ENCODE measurements around the gene ACTL6B. TPM values are rescaled to one million over a fixed set of nuclear protein-coding genes. Genes with fewer than 3 reads are reported as not detected.

The ACTL6B gene
- total and polyA plus RNA-seq, 9 of the 15 experiments (the other 6 are each of a cell fraction or from before 2014, with no cell fraction given): not detected

GRCh38 chr7:100668069-100668449 lies 11.8 kb upstream of the ACTL6B start:
- intact Hi-C loops (cut with micrococcal nuclease) (no loop called here), in situ Hi-C loops (cut with MboI) (no loop called here)
- Histone ChIP-seq H3K9ac (ENCODE audit: insufficient read depth in 1 of 2, low read depth in 2 of 2, low read length in 2 of 2) (no peak overlapping the region), H3K4me1 (replicated peaks in 1 of 2; ENCODE audit: control insufficient read depth in 2 of 2, insufficient read depth in 2 of 2, low read length in 2 of 2) (peaks cover 0 to 7% of the 10 kb centered on the region in 2 experiments; a peak in 2 of 5 replicates), H2AFZ (ENCODE audit: low read depth, low read length) (no peak overlapping the region), H3K4me2 (ENCODE audit: insufficient read depth, low read length) (no peak overlapping the region), H3K79me2 (ENCODE audit: control insufficient read depth, insufficient read depth, low read length) (no peaks in the 10 kb centered on the region), H3K9me1 (ENCODE audit: control insufficient read depth, insufficient read depth, low read length) (no peaks in the 10 kb centered on the region), H3K36me3 (ENCODE audit: control insufficient read depth, insufficient read depth, low read length) (no peaks in the 10 kb centered on the region), H3K27ac (ENCODE audit: extremely low read depth, low read depth, low read length) (no peak overlapping the region), H3K4me3 (no peak overlapping the region), H4K20me1 (replicated peaks; ENCODE audit: control insufficient read depth, insufficient read depth, low read length) (no peaks in the 10 kb centered on the region), H3K27me3 (ENCODE audit: control insufficient read depth in 2 of 2, insufficient read depth in 2 of 2, low read length in 2 of 2) (peaks cover 0 to 6% of the 10 kb centered on the region in 2 experiments; a peak in 1 of 5 replicates), H3K9me3 (replicated peaks; ENCODE audit: control insufficient read depth, insufficient read depth, low read depth, low read length) (no peaks in the 10 kb centered on the region)
- FAIRE-seq: no peak
- POLR2A ChIA-PET: interaction anchor here (1.3 kb wide), 1 partner anchor 23 kb away, joined by 4 read pairs; no protein-coding TSS in a partner anchor
- WGBS (ENCODE audit: insufficient coverage, low coverage, missing lambda C conversion rate): 52% methylated on average over 2 of the region's 2 CpGs
- no TSS peak for BruUV-seq (replicated peaks)
- CTCF ChIA-PET (ENCODE audit: low intra/inter-chr PET ratio): no interaction called here
- no peak for ATAC-seq
- no peak for TF ChIP-seq ZNF212 (CRISPR knock-in tag; IDR thresholded peaks at IDR 0.05)
- TF ChIP-seq MEIS2 (IDR thresholded peaks at IDR 0.05; ENCODE audit: partially characterized antibody): no peak
- TF ChIP-seq ESRRA (IDR thresholded peaks at IDR 0.05; ENCODE audit: borderline replicate concordance, low read depth): no peak
- peak; percentile 83 for TF ChIP-seq ZNF146 (CRISPR knock-in tag; IDR thresholded peaks at IDR 0.05; ENCODE audit: unreplicated experiment)
- 0 out of 2 replicates have a peak, but pooled peaks have one; percentile 8 for TF ChIP-seq ATF7 (IDR thresholded peaks at IDR 0.05)
- DNase-seq (ENCODE audit: extremely low read depth in 1 of 4, low spot score in 3 of 4): no peak

GRCh38 chr7:100667331-100668068 lies 11.3 kb upstream of the ACTL6B start:
- H3K9me1 ChIP-seq (ENCODE audit: control insufficient read depth, insufficient read depth, low read length): no peaks in the 10 kb centered on the region
- ChIA-PET POLR2A (interaction anchor here (0.6 to 1.3 kb wide), 2 partner anchors 12 to 23 kb away, joined by 3 to 4 read pairs; partner anchors contain the start of gene ACTL6B), CTCF (ENCODE audit: low intra/inter-chr PET ratio) (no interaction called here)
- H3K9ac ChIP-seq (ENCODE audit: insufficient read depth in 1 of 2, low read depth in 2 of 2, low read length in 2 of 2): no peak overlapping the region
- DNase-seq (ENCODE audit: extremely low read depth in 1 of 4, low spot score in 3 of 4) (no peak), ATAC-seq (peak; percentile 31), FAIRE-seq (peak; percentile 32)
- peaks cover 0 to 3% of the 10 kb centered on the region in 2 experiments; a peak in 2 of 5 replicates for H3K4me1 ChIP-seq (replicated peaks in 1 of 2; ENCODE audit: control insufficient read depth in 2 of 2, insufficient read depth in 2 of 2, low read length in 2 of 2)
- no peak overlapping the region for H3K4me3 ChIP-seq
- no peaks in the 10 kb centered on the region for H3K36me3 ChIP-seq (ENCODE audit: control insufficient read depth, insufficient read depth, low read length)
- intact Hi-C loops (cut with micrococcal nuclease): no loop called here
- H2AFZ ChIP-seq (ENCODE audit: low read depth, low read length): 0 out of 2 replicates have a peak overlapping the region, but pooled peaks have one; percentile 38
- no peaks in the 10 kb centered on the region for H4K20me1 ChIP-seq (replicated peaks; ENCODE audit: control insufficient read depth, insufficient read depth, low read length)
- no peak overlapping the region for H3K27ac ChIP-seq (ENCODE audit: extremely low read depth, low read depth, low read length)
- H3K4me2 ChIP-seq (ENCODE audit: insufficient read depth, low read length): no peak overlapping the region
- WGBS (ENCODE audit: insufficient coverage, low coverage, missing lambda C conversion rate): 22% methylated on average over 16 of the region's 16 CpGs
- BruUV-seq (replicated peaks): no TSS peak
- no peaks in the 10 kb centered on the region for H3K79me2 ChIP-seq (ENCODE audit: control insufficient read depth, insufficient read depth, low read length)
- H3K27me3 ChIP-seq (ENCODE audit: control insufficient read depth in 2 of 2, insufficient read depth in 2 of 2, low read length in 2 of 2): peaks cover 0 to 6% of the 10 kb centered on the region in 2 experiments; a peak in 1 of 5 replicates
- in situ Hi-C loops (cut with MboI): no loop called here
- H3K9me3 ChIP-seq (replicated peaks; ENCODE audit: control insufficient read depth, insufficient read depth, low read depth, low read length): no peaks in the 10 kb centered on the region
- TF ChIP-seq ATF3 (IDR thresholded peaks at IDR 0.05): peak; percentile 92
- 0 out of 2 replicates have a peak, but pooled peaks have one; percentile 40 for TF ChIP-seq ATF3 (CRISPR knock-in tag; conservative IDR thresholded peaks at IDR 0.05)
- no peak for TF ChIP-seq TRIM25 (IDR thresholded peaks at IDR 0.05; ENCODE audit: borderline replicate concordance)
- no peak for TF ChIP-seq C11orf30 (IDR thresholded peaks at IDR 0.05; ENCODE audit: low read depth)
- TF ChIP-seq SIX5 (IDR thresholded peaks at IDR 0.05; ENCODE audit: borderline replicate concordance in 1 of 2, insufficient read depth in 1 of 2, low read depth in 1 of 2, low read length in 2 of 2): peak in 1 of 2 experiments; percentile 3; a peak in 1 of 4 replicates
- peak; percentile 92 for TF ChIP-seq ATF7 (IDR thresholded peaks at IDR 0.05)
- TF ChIP-seq ATF1 (CRISPR knock-in tag; IDR thresholded peaks at IDR 0.05): no peak
- peak; percentile 64; the same call in 1 of the 2 replicates for TF ChIP-seq ATF1 (tag; IDR thresholded peaks at IDR 0.05)

All from K562 (cell line).